HG03521 (cell line): ENCODE data around the gene SLC7A14.

ENCODE experiments used
- ATAC-seq: cut with Tn5 transposase; IDR thresholded peaks from one replicate; pipeline ENCODE4 v1.9.1; 2021; ENCODE audit warnings: mild to moderate bottlenecking, moderate library complexity; ENCODE audit not compliant: unreplicated experiment

SLC7A14 gene

GRCh38 chr3:170499562-170500156, 86.2 kb downstream of the SLC7A14 start:
- peak; percentile 54 for ATAC-seq

DNA sequence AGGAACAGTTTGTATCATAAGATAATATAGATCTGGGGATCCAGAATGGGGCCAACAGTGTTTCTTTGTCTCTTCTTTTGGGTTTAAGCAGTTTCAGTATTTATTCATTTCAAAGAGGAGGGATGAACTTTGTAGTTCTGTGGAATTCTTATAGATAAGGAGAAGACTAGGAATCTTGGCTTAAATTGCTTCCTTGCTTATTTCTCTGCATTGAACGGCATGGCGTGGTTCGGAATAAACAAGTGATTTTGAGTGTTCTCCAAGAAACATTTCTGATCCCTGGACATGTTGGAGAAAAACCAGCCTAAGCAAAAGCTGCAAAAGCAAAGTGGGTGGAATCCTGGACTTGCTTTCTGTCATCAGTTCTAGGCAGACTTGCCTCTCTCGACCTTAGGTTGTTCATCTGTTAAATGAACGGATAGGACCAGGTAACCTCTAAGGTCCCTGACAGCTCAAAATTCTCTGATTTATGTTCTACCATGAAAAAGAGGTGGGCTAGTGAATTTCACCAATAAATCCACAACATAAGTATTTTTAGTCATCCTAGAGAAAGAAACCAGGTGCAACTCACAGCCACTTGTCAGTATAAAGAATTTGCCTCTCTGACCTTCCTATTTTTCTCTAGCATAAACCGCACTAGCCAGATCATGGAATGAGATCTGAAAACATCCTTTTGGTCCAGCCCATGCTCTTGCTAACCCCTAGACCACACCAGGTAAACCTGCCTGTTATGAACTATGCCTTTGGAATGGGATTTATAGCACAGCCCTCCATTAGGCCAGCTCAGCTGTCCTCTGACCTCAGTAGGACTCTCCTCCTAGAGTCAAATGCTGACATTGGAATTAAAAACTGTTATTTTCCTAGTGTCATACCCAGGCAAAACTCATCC, 88.4 kb downstream of the SLC7A14 start:
- ATAC-seq, result no peak

DNA sequence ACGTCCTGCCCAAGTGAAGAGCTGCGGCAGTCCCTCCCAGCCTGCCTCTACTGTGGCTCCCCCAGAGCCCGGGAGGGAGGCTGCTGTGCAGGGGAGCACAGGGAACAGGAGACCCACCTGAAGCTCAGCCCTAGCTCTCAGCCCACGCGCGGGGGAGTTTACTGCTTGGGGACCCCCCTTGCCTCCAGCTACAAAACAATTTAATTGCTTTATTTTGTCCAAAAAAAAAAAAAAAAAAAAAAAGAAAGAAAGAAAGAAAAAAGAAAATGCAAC, 89.1 kb downstream of the SLC7A14 start:
- no peak for ATAC-seq

DNA sequence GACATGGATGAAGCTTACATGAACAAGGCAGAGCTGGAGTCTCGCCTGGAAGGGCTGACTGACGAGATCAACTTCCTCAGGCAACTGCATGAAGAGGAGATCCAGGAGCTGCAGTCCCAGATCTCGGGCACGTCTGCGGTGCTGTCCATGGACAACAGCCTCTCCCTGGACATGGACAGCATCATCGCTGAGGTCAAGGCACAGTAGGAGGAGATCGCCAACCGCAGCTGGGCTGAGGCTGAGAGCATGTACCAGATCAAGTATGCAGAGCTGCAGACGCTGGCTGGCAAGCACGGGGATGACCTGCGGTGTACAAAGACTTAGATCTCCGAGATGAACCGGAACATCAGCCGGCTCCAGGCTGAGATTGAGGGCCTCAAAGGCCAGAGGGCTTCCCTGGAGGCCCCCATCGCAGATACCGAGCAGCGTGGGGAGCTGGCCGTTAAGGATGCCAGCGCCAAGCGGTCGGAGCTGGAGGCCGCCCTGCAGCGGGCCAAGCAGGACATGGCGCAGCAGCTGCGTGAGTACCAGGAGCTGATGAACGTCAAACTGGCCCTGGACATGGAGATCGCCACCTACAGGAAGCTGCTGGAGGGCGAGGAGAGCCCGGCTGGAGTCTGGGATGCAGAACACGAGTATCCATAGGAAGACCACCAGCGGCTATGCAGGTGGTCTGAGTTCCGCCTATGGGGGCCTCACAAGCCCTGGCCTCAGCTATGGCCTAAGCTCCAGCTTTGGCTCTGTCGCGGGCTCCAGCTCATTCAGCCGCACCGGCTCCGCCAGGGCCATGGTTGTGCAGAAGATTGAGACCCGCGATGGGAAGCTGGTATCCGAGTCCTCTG, 89.6 kb downstream of the SLC7A14 start:
- no peak for ATAC-seq

- ATAC-seq, result no peak
Observed at GRCh38 chr3:170494766-170495165, 91.1 kb downstream of the SLC7A14 start.

- no peak for ATAC-seq
Observed at GRCh38 chr3:170493712-170494182, 92.1 kb downstream of the SLC7A14 start.

- ATAC-seq, result no peak
Observed at GRCh38 chr3:170491901-170492300, 94.0 kb downstream of the SLC7A14 start.

DNA sequence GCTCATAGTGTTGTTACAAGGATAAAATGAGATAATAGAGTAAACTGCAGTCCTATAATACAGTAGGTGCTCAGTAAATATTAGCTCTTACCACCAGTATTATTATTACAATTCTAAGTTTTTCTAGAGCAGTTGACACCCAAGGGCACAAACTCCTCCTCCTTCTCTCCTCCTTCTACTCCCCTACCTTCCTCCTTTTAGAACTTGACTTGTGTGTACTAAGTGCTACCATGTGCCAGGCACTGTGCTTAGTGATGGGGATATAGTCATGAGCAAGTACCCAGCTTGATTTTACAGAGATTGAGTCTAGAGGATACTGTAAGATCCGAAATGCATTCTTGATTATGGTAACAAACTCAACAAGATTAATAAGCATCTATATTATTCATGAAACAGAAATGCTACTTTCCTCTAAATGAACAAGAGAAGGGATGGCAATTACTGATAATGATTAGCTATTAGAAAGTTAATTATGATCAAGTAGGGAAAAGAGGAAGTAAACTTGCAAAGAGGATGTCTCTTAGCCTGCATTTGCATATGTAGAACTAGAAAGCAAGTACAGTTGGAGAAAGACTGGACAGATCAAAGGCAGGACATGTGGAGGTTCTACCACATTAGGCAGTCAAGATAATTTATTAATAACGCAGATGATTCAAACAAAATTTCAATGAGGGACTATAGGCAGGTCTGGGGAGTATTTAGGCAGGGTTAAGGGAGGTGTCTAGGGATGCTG, 94.9 kb downstream of the SLC7A14 start:
- ATAC-seq, result no peak

DNA sequence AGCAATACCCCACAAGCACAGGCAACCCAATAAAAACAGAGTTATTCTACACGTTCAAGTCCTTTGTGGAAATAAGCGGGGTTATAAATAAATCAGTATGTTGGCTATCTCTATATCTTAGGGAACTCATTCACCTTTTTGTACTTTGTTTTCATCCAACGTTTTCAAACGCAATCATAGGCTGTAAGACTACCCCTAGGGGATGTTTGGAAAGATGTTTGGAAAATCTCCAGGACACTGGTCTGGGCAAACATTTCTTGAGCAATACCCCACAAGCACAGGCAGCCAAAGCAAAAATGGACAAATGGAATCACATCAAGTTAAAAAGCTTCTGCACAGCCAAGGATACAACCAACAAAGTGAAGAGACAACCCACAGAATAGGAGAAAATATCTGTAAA, 97.1 kb downstream of the SLC7A14 start:
- ATAC-seq, result no peak

DNA sequence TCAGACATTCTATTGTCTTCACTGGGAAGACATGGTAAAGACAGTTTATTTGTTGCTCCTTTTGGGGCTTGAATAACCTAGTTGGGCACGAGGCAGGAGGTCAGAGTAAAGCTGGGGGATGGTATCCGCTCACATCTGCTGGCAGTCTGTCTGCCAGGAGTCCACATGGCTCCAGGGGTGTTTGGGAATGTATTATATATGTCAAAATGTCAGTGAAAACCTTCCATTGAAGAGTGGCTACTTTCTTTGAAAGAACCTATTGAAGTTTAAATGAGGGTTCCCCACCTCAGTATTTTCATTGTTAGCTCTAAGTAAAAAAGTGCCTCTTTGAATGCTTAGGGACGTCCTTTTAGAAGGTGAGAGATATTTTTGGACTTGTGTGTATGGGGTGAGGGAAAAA, 98.8 kb downstream of the SLC7A14 start:
- no peak for ATAC-seq

DNA sequence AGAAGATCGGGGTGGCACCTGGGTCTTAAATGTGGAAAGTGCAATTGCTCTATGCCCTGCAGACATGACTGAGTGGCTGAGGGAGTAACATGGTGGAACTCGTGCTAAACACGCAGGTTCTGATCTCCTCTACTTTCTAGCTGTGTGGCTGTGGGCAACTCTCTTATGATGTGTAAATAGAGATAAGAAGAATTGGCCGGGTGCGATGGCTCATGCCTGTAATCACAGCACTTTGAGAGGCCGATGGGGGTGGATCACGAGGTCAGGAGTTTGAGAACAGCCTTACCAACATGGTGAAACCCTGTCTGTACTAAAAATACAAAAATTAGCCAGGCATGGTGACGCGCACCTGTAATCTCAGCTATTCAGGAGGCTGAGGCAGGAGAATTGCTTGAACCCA, 99.5 kb downstream of the SLC7A14 start:
- no peak for ATAC-seq

DNA sequence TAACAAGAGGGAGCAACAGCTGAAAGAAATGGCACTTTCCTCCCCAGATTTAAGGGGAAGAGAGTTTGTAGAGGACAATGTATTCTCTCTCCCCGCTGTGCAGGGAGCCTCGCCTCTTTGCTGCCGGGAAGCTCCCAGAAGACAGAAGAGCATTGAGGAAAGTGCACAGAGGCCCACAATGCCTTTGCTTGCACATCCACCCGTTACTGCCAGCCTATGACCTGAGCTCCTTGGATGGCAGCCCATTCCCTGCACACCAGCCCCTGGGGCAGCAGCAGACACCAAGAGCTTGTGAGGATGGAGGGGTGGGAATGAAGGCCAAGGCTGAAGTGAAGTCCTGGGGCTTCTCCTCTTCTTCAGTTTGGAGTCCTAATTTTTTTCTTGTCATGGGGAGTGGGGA, 100.2 kb downstream of the SLC7A14 start:
- ATAC-seq, result no peak

GRCh38 chr3:170485294-170485693, 100.6 kb downstream of the SLC7A14 start:
- no peak for ATAC-seq

DNA sequence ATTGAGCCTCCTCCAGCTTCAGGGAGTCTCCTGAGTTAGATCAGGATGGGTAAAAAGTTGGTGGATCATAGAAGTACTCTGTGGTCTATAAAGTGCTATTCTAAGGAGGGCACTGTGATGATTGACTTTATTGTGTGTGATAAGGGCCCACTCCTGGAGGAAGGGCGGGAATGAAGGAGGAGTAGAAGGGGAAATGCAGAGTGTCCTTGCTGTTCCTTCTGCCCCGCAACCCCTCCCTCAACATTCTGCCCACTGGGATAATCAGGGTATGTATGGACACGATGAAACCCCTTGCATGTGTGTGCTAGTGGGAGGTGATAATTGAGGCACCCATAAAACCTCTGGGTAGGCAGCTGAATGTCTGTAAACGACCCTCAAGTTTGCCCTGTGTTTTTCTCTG, 101.0 kb downstream of the SLC7A14 start:
- ATAC-seq, result no peak

- ATAC-seq, result no peak
Observed at GRCh38 chr3:170483485-170484262, 102.2 kb downstream of the SLC7A14 start.

GRCh38 chr3:170482199-170482598, 103.7 kb downstream of the SLC7A14 start:
- ATAC-seq, result no peak

DNA sequence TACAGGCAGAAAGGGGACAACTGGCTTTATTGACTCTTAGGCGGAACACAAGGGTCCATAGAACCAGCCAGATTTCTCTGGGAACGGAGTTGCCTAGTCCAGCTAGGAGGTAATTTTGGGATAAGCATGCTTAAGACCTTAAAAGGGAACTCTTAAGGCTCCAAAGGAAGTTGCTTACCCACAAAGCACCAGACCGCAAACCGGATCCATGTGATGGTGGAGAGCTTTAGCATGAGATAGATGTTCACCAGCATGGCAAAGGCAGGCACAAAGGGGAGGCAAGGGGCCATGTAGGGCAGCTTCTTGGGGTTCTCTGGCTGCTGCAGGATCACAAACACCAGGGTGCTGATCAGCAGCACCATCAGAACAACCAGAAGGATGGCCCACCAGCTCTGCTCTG, 105.8 kb downstream of the SLC7A14 start:
- ATAC-seq, result no peak

DNA sequence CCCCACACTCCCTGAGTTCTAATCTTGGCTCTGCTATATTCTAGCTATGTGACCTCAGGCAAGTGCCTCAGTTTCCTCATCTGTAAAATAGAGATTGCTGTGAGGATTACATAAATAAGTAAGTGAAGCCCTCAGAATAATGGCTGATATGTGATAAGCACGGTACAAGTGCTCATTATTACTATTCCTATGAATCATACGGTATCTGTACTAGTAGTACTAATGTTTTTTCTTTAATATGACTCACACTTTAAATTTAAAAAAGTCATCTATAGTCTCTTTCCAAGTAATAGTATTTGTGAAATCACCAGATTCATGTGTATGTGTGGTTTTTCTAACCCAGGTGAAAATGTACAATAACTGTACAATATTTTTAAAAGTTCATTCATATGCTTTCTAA, 108.5 kb downstream of the SLC7A14 start:
- no peak for ATAC-seq

GRCh38 chr3:170476291-170476690, 109.6 kb downstream of the SLC7A14 start:
- ATAC-seq, result no peak

GRCh38 chr3:170475092-170475685, 110.7 kb downstream of the SLC7A14 start:
- no peak for ATAC-seq
